GM19438 (cell line): ENCODE data around the gene IGF2BP3.
A peak's percentile ranks its signal among the peaks of the same experiment; 100 is the strongest.
"Not testable (repeated sequence)": the region's sequence is repeated elsewhere in the genome, so short reads cannot be mapped to it uniquely, and the experiment has no call there.

Source experiments
- ATAC-seq: cut with Tn5 transposase; IDR thresholded peaks from one replicate; pipeline ENCODE4 v1.9.1; 2021; ENCODE audit warnings: low read depth; ENCODE audit not compliant: unreplicated experiment

IGF2BP3 gene

DNA sequence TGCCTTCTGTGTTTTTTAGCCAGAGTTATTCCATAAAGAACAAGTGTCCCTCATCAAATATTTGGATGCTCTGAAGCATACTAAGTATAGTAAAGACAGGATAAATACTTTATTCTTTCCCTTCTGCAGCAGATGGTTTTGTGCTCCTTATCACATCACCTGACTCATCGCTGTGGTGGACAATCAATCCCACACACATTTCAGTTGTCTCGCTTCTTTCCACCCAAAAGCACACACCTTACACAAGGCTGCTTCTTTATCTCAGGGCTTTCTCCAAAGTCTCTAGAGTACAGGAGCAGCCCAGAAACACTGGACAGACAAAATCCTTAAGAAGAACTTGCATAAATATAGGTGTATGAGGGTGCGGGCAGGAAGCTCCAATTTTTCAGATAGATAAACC lies 43.4 kb downstream of the IGF2BP3 start:
- no peak for ATAC-seq

DNA sequence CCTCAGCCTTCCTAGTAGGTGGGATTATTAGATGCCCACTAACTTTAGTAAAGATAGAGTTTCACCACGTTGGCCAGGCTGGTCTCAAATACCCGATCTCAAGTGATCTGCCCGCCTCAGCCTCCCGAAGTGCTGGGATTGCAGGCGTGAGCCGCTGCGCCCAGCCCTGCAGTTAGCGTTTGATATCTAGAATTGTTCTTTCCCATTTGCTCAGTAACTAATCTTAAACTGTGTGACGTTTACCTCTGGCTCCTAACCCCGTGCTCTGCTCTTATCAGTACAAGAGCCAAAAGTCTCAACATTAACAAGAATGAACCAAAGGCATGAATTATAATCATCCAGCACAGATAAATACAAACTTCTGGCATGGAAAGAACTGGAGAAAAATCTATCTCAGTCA lies 47.4 kb downstream of the IGF2BP3 start:
- ATAC-seq: no peak

GRCh38 chr7:23422384-23422783 lies 47.9 kb downstream of the IGF2BP3 start:
- no peak for ATAC-seq

GRCh38 chr7:23419845-23420244 lies 50.4 kb downstream of the IGF2BP3 start:
- no peak for ATAC-seq

- ATAC-seq: no peak
These were observed 51.1 kb downstream of the IGF2BP3 start for GRCh38 chr7:23419160-23419559.

- no peak for ATAC-seq
These were observed 52.2 kb downstream of the IGF2BP3 start for GRCh38 chr7:23418046-23418445.

- no peak for ATAC-seq
These were observed 55.1 kb downstream of the IGF2BP3 start for GRCh38 chr7:23415198-23415597.

GRCh38 chr7:23410446-23411183 lies 59.7 kb downstream of the IGF2BP3 start:
- ATAC-seq: peak; percentile 63

DNA sequence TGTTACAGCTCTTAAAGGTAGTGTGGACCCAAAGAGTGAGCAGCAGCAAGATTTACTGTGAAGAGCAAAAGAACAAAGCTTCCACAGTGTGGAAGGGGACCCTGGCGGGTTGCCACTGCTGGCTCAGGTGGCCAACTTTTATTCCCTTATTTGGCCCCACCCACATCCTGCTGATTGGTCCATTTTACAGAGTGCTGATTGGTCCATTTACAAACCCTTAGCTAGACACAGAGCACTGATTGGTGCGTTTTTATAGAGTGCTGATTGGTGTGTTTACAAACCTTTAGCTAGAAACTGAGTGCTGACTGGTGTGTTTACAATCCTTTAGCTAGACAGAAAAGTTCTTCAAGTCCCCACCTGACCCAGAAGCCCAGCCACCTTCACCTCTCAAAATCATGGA lies 63.7 kb downstream of the IGF2BP3 start:
- ATAC-seq: not testable (repeated sequence)

GRCh38 chr7:23405240-23405618 lies 65.1 kb downstream of the IGF2BP3 start:
- ATAC-seq: no peak

DNA sequence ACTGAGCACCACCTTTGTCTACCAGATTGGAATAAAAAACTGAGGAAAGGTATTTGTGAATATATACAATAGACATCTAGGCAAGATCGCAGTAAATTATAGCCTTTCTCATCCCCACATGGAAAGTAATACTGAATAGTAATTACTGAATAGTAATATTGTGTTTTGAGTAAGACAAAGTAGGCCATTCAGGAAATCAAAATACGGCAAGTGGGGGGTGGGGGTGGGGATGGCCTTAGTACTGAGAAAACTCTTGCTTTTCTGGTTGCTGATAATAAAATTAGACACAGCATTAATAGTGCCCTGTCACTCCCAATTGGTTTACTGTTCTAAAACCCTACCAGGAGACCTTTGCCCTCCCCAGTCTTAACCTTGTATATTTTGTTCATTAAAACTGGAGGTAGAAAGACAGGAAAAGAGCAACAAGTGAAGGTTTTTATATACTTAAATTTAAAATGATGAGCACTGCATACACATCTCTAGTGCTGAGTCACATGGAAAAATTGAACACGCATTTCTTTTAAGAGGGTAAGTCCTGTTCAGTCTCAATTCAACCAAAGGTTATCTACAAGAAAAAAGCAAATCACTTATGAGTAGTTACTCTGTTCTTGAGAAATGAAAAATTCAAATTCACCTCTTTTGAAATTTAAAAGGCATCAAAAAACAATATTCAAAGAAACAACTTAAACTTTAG lies 65.6 kb downstream of the IGF2BP3 start:
- no peak for ATAC-seq

- ATAC-seq: no peak
These were observed 66.3 kb downstream of the IGF2BP3 start for GRCh38 chr7:23403970-23404369.

DNA sequence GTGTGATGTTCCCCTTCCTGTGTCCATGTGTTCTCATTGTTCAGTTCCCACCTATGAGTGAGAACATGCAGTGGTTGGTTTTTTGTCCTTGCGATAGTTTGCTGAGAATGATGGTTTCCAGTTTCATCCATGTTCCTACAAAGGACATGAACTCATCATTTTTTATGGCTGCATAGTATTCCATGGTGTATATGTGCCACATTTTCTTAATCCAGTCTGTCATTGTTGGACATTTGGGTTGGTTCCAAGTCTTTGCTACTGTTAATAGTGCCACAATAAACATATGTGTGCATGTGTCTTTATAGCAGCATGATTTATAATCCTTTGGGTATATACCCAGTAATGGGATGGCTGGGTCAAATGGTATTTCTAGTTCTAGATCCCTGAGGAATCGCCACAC lies 72.2 kb downstream of the IGF2BP3 start:
- not testable (repeated sequence) for ATAC-seq

GRCh38 chr7:23397241-23397640 lies 73.0 kb downstream of the IGF2BP3 start:
- ATAC-seq: no peak

GRCh38 chr7:23396222-23397015 lies 73.9 kb downstream of the IGF2BP3 start:
- ATAC-seq: no peak

DNA sequence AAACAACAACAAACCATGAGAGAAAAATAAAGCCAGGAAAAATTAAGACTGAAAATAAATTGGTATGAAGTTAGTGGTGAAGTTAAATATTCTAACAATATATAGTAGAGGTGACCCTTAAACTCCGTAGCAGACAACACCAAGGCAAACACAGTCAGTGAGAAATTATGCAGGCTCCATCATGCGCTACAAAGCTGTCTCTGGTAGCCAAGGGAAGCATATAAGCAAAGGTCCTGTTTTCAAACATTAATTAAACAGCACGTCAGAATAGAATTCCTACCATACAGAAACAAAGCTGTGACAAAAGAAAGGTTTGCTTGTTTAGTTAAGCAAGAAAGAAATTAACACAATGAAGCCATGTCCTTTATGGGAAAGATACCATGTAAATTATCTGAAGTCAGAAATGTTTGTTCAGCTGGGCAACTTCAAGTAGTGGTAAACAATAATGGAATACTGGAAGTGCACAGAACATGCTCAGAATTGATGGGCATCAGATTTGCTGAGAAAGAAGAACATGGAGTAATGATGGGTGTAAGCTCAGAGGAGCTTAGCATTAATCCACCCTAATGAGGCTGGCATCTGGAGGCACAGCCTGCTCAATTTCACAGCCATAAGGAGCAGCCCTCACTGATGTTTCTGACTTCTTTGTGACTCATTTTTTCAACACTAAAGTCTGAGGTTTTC lies 75.7 kb downstream of the IGF2BP3 start:
- ATAC-seq: no peak

DNA sequence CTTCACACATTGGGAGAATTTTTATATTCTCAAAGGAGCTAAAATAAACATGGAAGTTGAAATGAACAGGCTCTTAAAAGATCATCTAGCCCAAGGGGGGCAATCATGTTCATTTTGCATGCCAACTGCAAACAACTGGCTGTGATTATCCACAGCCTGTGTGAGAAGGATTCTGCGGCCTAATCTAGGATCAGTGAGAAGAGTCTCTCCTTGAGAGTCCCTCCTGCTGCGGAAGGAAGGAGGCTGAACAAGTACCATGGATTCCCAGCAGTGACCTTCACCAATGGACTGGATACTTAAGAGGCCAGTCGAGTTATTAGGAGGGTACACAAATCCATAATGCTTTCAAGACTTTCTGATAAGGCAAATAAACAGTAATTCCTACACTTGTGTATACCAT lies 76.7 kb downstream of the IGF2BP3 start:
- no peak for ATAC-seq

GRCh38 chr7:23389701-23390100 lies 80.6 kb downstream of the IGF2BP3 start:
- no peak for ATAC-seq

GRCh38 chr7:23387583-23387982 lies 82.7 kb downstream of the IGF2BP3 start:
- ATAC-seq: no peak

DNA sequence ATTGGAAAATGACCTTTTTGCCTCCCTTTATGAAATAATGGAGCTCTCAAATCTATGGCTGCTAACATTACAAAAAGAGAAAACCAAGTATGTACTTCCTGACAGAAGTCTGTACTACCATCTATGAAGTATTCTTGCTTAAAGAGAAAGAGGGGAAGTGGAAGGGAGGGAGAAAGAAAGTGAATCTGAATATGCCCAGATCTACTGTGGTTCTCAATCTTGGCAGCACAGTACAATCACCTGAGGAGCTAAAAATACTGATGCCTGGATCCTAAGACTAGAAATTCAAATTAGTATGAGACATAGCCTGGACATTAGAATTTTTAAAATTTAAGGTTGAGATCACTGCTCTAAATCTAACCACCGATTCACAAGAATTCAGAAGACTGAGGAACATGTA lies 85.2 kb downstream of the IGF2BP3 start:
- no peak for ATAC-seq

- ATAC-seq: no peak
These were observed 87.1 kb downstream of the IGF2BP3 start for GRCh38 chr7:23383225-23383624.
